ENCODE measurements around the gene RPS8.

- TF ChIP-seq CTCF (IDR thresholded peaks at IDR 0.05) (no peak), POLR2A (IDR thresholded peaks at IDR 0.05) (no peak), EP300 (IDR thresholded peaks at IDR 0.05) (no peak)
These were observed 45.9 kb downstream of the RPS8 start for GRCh38 chr1:44821240-44821715.
